HEK293T (cell line): ENCODE results near the gene MDC1.

Source experiments
- BHLHE40 ChIP-seq: fragments of 450-650 bp; IDR thresholded peaks from 2 replicates; pipeline ENCODE4 v1.6.1; 2016; ENCODE audit warnings: mild to moderate bottlenecking, moderate library complexity, borderline replicate concordance
- SP1 ChIP-seq: fragments of 450-650 bp; IDR thresholded peaks from 2 replicates; pipeline ENCODE4 v1.6.1; 2017
- SUZ12 ChIP-seq: fragments of 450-650 bp; IDR thresholded peaks from 2 replicates; pipeline ENCODE4 v1.6.1; 2016; ENCODE audit warnings: mild to moderate bottlenecking

GRCh38 chr6:30682143-30683117 is 34.7 kb downstream of the MDC1 start:
- no peak for TF ChIP-seq BHLHE40
- TF ChIP-seq SP1 = no peak
- no peak for TF ChIP-seq SUZ12
